NCI-H1105 treated with DMSO at 0.1 percent for 48 hours (cell line): ENCODE measurements around the gene CCDC74B.
"Not testable (repeated sequence)": the region's sequence is repeated elsewhere in the genome, so short reads cannot be mapped to it uniquely, and the experiment has no call there.

ENCODE experiments used
- DNase-seq: peaks from one replicate; lab custom pipeline; 2025; lab: John Stamatoyannopoulos, UW

CCDC74B gene

GRCh38 chr2:130166611-130167010, 21.7 kb upstream of the CCDC74B start:
- DNase-seq = not testable (repeated sequence)

- DNase-seq = no peak
These were observed 20.5 kb upstream of the CCDC74B start for GRCh38 chr2:130165293-130166016.

- DNase-seq = no peak
These were observed 18.1 kb upstream of the CCDC74B start for GRCh38 chr2:130162968-130163367.

- not testable (repeated sequence) for DNase-seq
These were observed 17.6 kb upstream of the CCDC74B start for GRCh38 chr2:130162486-130162885.

GRCh38 chr2:130160838-130161705, 16.2 kb upstream of the CCDC74B start:
- DNase-seq = not testable (repeated sequence)

GRCh38 chr2:130160131-130160530, 15.2 kb upstream of the CCDC74B start:
- DNase-seq = no peak

GRCh38 chr2:130159376-130159775, 14.5 kb upstream of the CCDC74B start:
- DNase-seq = not testable (repeated sequence)

- no peak for DNase-seq
These were observed 13.7 kb upstream of the CCDC74B start for GRCh38 chr2:130158631-130159030.

- not testable (repeated sequence) for DNase-seq
These were observed 13.1 kb upstream of the CCDC74B start for GRCh38 chr2:130157825-130158514.

- not testable (repeated sequence) for DNase-seq
These were observed 12.4 kb upstream of the CCDC74B start for GRCh38 chr2:130157354-130157753.

- no peak for DNase-seq
These were observed 11.7 kb upstream of the CCDC74B start for GRCh38 chr2:130156624-130157004.

- peak; percentile 81 for DNase-seq
These were observed 11.2 kb upstream of the CCDC74B start for GRCh38 chr2:130155956-130156623.

- DNase-seq = no peak
These were observed 10.2 kb upstream of the CCDC74B start for GRCh38 chr2:130154773-130155765.

GRCh38 chr2:130154423-130154770, 9.5 kb upstream of the CCDC74B start:
- not testable (repeated sequence) for DNase-seq

- DNase-seq = not testable (repeated sequence)
These were observed 9.0 kb upstream of the CCDC74B start for GRCh38 chr2:130153721-130154422.

GRCh38 chr2:130152816-130153595, 8.1 kb upstream of the CCDC74B start:
- DNase-seq = no peak

- not testable (repeated sequence) for DNase-seq
These were observed 7.4 kb upstream of the CCDC74B start for GRCh38 chr2:130152136-130152815.

GRCh38 chr2:130151145-130151512, 6.2 kb upstream of the CCDC74B start:
- not testable (repeated sequence) for DNase-seq
